Ishikawa (cell line): ENCODE data around the gene ZNF101.

ENCODE experiments used
- CEBPB ChIP-seq: IDR thresholded peaks from 2 replicates; pipeline ENCODE4 v1.6.1; 2012
- CREB1 ChIP-seq: IDR thresholded peaks from 2 replicates; pipeline ENCODE4 v1.6.1; 2012; ENCODE audit warnings: low read depth
- EGR1 ChIP-seq: IDR thresholded peaks from 2 replicates; pipeline ENCODE4 v1.6.1; 2012
- EP300 ChIP-seq: IDR thresholded peaks from 2 replicates; pipeline ENCODE4 v1.6.1; 2012; ENCODE audit warnings: borderline replicate concordance
- FOXM1 ChIP-seq: IDR thresholded peaks from 2 replicates; pipeline ENCODE4 v1.6.1; 2012; ENCODE audit warnings: low read depth, borderline replicate concordance
- NFIC ChIP-seq: IDR thresholded peaks from 2 replicates; pipeline ENCODE4 v1.6.1; 2012
- RAD21 ChIP-seq: IDR thresholded peaks from 2 replicates; pipeline ENCODE4 v1.6.1; 2012; ENCODE audit warnings: low read depth
- REST ChIP-seq: IDR thresholded peaks from 2 replicates; pipeline ENCODE4 v1.6.1; 2012; ENCODE audit warnings: low read depth, mild to moderate bottlenecking
- TAF1 ChIP-seq: IDR thresholded peaks from 2 replicates; pipeline ENCODE4 v1.6.1; 2012; ENCODE audit warnings: low read depth, mild to moderate bottlenecking
- TCF12 ChIP-seq: IDR thresholded peaks from 2 replicates; pipeline ENCODE4 v1.6.1; 2012; ENCODE audit warnings: low read depth
- TEAD4 ChIP-seq: IDR thresholded peaks from 2 replicates; pipeline ENCODE4 v1.6.1; 2012
- USF1 ChIP-seq: IDR thresholded peaks from 2 replicates; pipeline ENCODE4 v1.6.1; 2012
- YY1 ChIP-seq: IDR thresholded peaks from 2 replicates; pipeline ENCODE4 v1.6.1; 2012; ENCODE audit warnings: low read depth
- ZBTB7A ChIP-seq: IDR thresholded peaks from 2 replicates; pipeline ENCODE4 v1.6.1; 2012; ENCODE audit warnings: low read depth
- TF ChIP-seq, protein P1 (sequence below): IDR thresholded peaks from 2 replicates; pipeline ENCODE4 v1.6.1; 2012

Gene ZNF101

GRCh38 chr19:19661141-19661674 lies 7.4 kb upstream of the ZNF101 start:
- no peak for TF ChIP-seq FOXM1
- TF ChIP-seq EGR1: no peak
- no peak for TF ChIP-seq TAF1
- TF ChIP-seq, protein P1, sequence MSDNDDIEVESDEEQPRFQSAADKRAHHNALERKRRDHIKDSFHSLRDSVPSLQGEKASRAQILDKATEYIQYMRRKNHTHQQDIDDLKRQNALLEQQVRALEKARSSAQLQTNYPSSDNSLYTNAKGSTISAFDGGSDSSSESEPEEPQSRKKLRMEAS: no peak
- no peak for TF ChIP-seq CEBPB
- TF ChIP-seq CREB1: no peak
- TF ChIP-seq RAD21: no peak
- TF ChIP-seq NFIC: no peak
- TF ChIP-seq TCF12: no peak
- TF ChIP-seq REST: no peak
- no peak for TF ChIP-seq USF1
- TF ChIP-seq TEAD4: no peak

GRCh38 chr19:19661675-19662251 lies 6.9 kb upstream of the ZNF101 start:
- TF ChIP-seq EP300: no peak
- no peak for TF ChIP-seq CEBPB
- TF ChIP-seq TAF1: no peak
- no peak for TF ChIP-seq RAD21
- TF ChIP-seq, protein P1: no peak
- no peak for TF ChIP-seq TCF12
- TF ChIP-seq USF1: no peak
- no peak for TF ChIP-seq REST

DNA sequence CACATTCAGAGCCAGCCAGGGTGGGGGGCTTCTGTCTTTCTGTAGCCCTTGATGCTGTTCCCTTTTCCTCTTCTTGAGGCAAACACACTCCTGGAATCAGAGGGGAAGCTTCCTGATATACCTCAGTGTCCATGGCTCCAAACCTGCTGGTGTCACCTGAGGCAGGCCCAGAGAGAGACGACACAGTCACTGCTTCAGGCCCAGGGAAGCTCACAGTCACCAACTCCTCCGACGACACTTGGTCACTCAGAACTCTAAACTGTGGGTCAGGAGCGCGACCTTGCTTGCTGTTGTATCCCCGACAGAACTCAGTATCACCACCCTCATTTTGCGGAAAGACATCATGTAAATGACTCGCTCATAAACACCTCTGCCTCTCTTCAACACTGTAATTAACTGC lies 6.3 kb upstream of the ZNF101 start:
- TF ChIP-seq YY1: no peak
- no peak for TF ChIP-seq REST
- no peak for TF ChIP-seq TCF12
- TF ChIP-seq USF1: no peak
- TF ChIP-seq RAD21: no peak
- TF ChIP-seq, protein P1: no peak
- TF ChIP-seq ZBTB7A: no peak
- TF ChIP-seq CREB1: no peak
- no peak for TF ChIP-seq CEBPB
- no peak for TF ChIP-seq TEAD4
- no peak for TF ChIP-seq EGR1
- no peak for TF ChIP-seq NFIC
- TF ChIP-seq TAF1: no peak
- no peak for TF ChIP-seq EP300
- no peak for TF ChIP-seq FOXM1

DNA sequence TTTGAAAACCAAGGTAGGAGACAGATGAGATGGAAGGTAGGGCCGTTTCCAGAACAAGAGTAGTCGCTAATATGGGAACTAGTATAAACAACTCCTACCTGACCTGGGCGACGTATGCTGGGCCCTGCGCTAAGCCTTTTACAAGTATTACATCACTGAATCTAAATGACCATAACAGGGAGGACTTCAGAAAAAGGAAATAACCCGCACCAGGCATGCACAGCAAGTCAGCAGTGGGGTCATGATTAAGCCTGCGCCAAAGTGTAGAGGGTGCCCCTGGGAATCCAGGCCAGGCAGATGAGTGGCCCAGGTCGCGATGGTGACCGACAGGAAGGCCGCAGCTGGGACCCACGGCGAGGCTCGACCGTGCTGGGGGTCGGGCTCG lies 5.8 kb upstream of the ZNF101 start:
- TF ChIP-seq NFIC (no peak), YY1 (no peak), CREB1 (no peak), USF1 (no peak), TAF1 (no peak), CEBPB (no peak), FOXM1 (no peak), REST (no peak), EGR1 (no peak), EP300 (no peak), TEAD4 (no peak)
- TF ChIP-seq, protein P1: no peak
